Naive thymus-derived CD8-positive, alpha-beta T cell (primary cell): ENCODE data around the gene IL1A. TPM values are rescaled to one million over a fixed set of nuclear protein-coding genes. Genes with fewer than 3 reads are reported as not detected.

Experiments used
- ATAC-seq, 2 donors: fragments of 150-1000 bp; cut with Tn5 transposase in 1 of 2; sonication (Bioruptor Pico), chemical (Tn5 transposase) in 1 of 2; 1 replicate in 1 of 2; 2 replicates in 1 of 2; pipeline ENCODE4 v1.10.0; 2021; ENCODE audit warnings: mild to moderate bottlenecking in 2 of 2, moderate library complexity in 2 of 2
- POLR2A ChIA-PET: fragments of 350-600 bp; sonication (Branson Sonifier 250); formaldehyde crosslinking; loops from one replicate; lab custom pipeline; 2021; ENCODE audit warnings: antibody characterized with exemption; lab: Charles Lee
- DNase-seq, 10 donors: peaks; one replicate each; pipeline versions ENCODE4 v3.0.0 to v3.0.0-alpha.2; 2020 to 2022
- H3K27ac Mint-ChIP-seq, 10 donors: one replicate each; pipeline ENCODE4 v1.8.0; 2020 to 2022; ENCODE audit warnings: mild to moderate bottlenecking in 10 of 10, mixed read lengths in 10 of 10, moderate library complexity in 4 of 10, inconsistent platforms in 1 of 10
- H3K27me3 Mint-ChIP-seq, 5 donors: one replicate each; pipeline ENCODE4 v1.8.0; 2021 to 2022; ENCODE audit warnings: mixed read lengths in 5 of 5
- H3K36me3 Mint-ChIP-seq, 3 donors: one replicate each; pipeline ENCODE4 v1.8.0; 2020 to 2022; ENCODE audit warnings: mixed read lengths in 3 of 3, mild to moderate bottlenecking in 2 of 3, inconsistent platforms in 1 of 3
- H3K4me1 Mint-ChIP-seq, 4 donors: one replicate each; pipeline ENCODE4 v1.8.0; 2021 to 2022; ENCODE audit warnings: mixed read lengths in 4 of 4
- H3K4me3 Mint-ChIP-seq, 10 donors: one replicate each; pipeline ENCODE4 v1.8.0; 2020 to 2022; ENCODE audit warnings: mild to moderate bottlenecking in 10 of 10, mixed read lengths in 10 of 10, moderate library complexity in 6 of 10, inconsistent platforms in 1 of 10
- H3K9me3 Mint-ChIP-seq, 9 donors: one replicate each; pipeline ENCODE4 v1.8.0; 2020 to 2022; ENCODE audit warnings: mixed read lengths in 9 of 9, mild to moderate bottlenecking in 3 of 9, inconsistent platforms in 1 of 9, moderate library complexity in 1 of 9
- polyA plus RNA-seq, 3 donors: library from polyadenylated mRNA; unstranded; fragments of 300-500 nt; fragmentation: Illumina TruSeq; gene quantifications; one replicate each; pipeline ENCODE4 v1.2.3, GENCODE V29; 2021
- total RNA-seq, 8 experiments: library from RNA in 2 of 8; stranded (reverse) in 2 of 8; gene quantifications; one replicate each; pipeline ENCODE4 v1.2.3 and lab custom pipeline; 2021 to 2026

Gene IL1A
- total and polyA plus RNA-seq, 5 experiments from 2014 or later = not detected

DNA sequence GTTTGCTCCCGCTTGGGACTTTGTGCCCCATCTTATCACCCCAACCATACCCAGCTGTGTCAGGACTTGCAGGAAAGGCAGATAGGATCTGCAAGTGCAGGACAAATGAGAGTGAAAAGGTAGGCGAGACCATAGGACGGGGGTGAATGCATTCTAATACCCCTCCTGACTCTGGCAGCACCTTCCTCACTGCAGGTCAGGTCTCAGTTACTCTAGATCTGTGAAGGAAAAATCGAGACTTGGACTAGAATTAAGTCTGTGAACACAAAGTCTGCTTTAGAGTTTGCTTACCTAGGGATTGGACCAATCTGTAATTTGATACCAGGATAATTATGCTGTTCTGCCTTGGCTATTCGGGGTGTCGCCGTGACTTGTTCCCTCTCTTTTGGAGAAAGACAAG lies 43.8 kb downstream of the IL1A start:
- DNase-seq (no peak), ATAC-seq (no peak)
- Mint-ChIP-seq H3K4me3 (no peak overlapping the region), H3K9me3 (no peaks in the 10 kb centered on the region), H3K36me3 (no peaks in the 10 kb centered on the region), H3K4me1 (no peaks in the 10 kb centered on the region), H3K27ac (no peak overlapping the region), H3K27me3 (peaks cover 0 to 2% (median 0%) of the 10 kb centered on the region in 5 donors)
- POLR2A ChIA-PET = no interaction called here

DNA sequence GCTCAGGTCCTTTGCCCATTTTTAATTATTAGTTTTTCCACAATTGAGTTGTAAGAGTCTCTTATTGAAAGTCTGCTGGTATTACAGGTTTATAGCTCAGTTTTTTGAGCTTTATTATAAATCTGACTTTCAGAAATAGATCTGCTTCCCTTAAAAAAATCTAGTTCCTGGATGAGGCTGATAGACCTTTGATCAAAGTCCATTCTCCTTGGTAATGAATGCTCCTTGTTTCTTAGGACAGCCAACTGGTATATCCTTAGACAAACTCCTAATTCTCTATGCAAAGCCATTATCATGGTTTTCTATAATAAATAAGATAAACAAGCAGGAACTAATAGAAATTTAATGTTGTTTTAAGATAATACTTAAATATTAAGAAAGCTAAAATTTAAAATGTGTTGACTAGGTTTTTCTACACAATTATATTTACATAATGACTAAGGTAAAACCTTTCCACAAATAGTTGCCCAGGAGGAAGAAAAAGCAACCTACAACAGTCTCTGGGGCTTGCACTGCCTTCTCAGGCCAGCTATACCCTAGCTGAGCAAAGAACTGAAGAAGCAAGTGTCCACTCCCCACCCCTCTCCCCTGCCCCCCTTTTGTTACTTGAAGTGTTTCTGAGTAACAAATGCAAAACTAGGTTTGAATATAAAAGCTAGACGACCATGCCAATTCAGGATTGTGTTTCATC lies 46.6 kb downstream of the IL1A start:
- POLR2A ChIA-PET = interaction anchor here (0.7 kb wide), 1 partner anchor 195 kb away, joined by 4 read pairs; no protein-coding TSS in a partner anchor
- no peak overlapping the region for H3K27ac Mint-ChIP-seq
- DNase-seq (no peak), ATAC-seq (no peak)
- H3K4me1 Mint-ChIP-seq = no peaks in the 10 kb centered on the region
- H3K9me3 Mint-ChIP-seq = no peaks in the 10 kb centered on the region
- H3K4me3 Mint-ChIP-seq = no peak overlapping the region
- H3K27me3 Mint-ChIP-seq = peaks cover 0 to 3% (median 0%) of the 10 kb centered on the region in 5 donors
- no peaks in the 10 kb centered on the region for H3K36me3 Mint-ChIP-seq

- peaks cover 0 to 3% (median 0%) of the 10 kb centered on the region in 5 donors for H3K27me3 Mint-ChIP-seq
- POLR2A ChIA-PET = interaction anchor here (0.6 kb wide), 2 partner anchors 9 to 260 kb away, joined by 3 read pairs; no protein-coding TSS in a partner anchor
- DNase-seq = no peak
- H3K4me3 Mint-ChIP-seq = no peak overlapping the region
- no peak for ATAC-seq
- no peaks in the 10 kb centered on the region for H3K4me1 Mint-ChIP-seq
- H3K36me3 Mint-ChIP-seq = no peaks in the 10 kb centered on the region
- H3K9me3 Mint-ChIP-seq = no peaks in the 10 kb centered on the region
- no peak overlapping the region for H3K27ac Mint-ChIP-seq
Measured at GRCh38 chr2:112733871-112734270, 50.4 kb downstream of the IL1A start.

DNA sequence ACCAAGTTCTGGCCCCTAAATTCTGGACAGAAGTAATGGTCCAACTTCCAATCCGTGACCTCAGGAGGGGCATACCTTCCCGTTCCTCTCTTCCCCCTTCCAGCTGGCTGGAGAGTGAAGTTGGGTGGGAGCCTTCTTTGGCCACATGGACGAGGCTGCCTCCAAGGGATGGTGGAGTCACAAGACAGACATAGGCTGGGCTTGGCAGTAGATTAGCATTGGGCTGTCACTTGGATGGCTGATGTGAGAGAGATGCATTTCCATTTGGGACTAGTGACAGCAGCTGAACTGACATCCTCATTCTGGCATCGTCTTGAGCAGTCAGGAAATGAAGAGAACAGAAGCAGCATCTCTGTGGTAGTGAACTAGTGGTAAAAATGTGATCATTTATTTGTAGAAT lies 50.8 kb downstream of the IL1A start:
- H3K4me3 Mint-ChIP-seq = no peak overlapping the region
- no peaks in the 10 kb centered on the region for H3K9me3 Mint-ChIP-seq
- H3K36me3 Mint-ChIP-seq = no peaks in the 10 kb centered on the region
- H3K27me3 Mint-ChIP-seq = peaks cover 0 to 3% (median 0%) of the 10 kb centered on the region in 5 donors
- H3K4me1 Mint-ChIP-seq = no peaks in the 10 kb centered on the region
- peak overlapping the region in 1 of 10 donors; percentile 76 for H3K27ac Mint-ChIP-seq
- no peak for DNase-seq
- POLR2A ChIA-PET = no interaction called here
- ATAC-seq = no peak

DNA sequence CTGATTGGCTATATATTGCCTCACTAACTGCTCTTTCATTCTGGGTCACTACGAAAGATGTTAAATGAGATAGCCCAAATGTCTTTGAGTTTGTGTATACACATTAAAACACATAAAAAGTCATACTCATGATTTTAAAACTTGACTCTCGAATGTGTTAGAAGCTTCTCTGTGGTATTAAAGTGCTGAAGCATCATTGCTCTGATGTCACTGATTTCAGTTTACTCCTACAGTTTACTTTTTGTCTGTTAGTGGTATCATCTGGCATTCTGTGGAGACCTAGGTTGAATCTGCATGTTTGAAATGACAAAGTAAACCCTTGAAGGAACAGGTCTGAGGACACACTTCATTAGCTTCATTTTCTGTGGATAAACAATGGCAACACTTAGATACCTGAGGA lies 52.8 kb downstream of the IL1A start:
- H3K27me3 Mint-ChIP-seq = peaks cover 0 to 6% (median 2%) of the 10 kb centered on the region in 5 donors
- POLR2A ChIA-PET = interaction anchor here (0.7 kb wide), 1 partner anchor 417 kb away, joined by 6 read pairs; no protein-coding TSS in a partner anchor
- no peaks in the 10 kb centered on the region for H3K9me3 Mint-ChIP-seq
- no peaks in the 10 kb centered on the region for H3K36me3 Mint-ChIP-seq
- no peak for ATAC-seq
- no peak for DNase-seq
- H3K4me3 Mint-ChIP-seq = no peak overlapping the region
- H3K4me1 Mint-ChIP-seq = peaks cover 0 to 5% (median 3%) of the 10 kb centered on the region in 4 donors
- H3K27ac Mint-ChIP-seq = no peak overlapping the region

GRCh38 chr2:112730791-112731190 lies 53.5 kb downstream of the IL1A start:
- no peak overlapping the region for H3K27ac Mint-ChIP-seq

DNA sequence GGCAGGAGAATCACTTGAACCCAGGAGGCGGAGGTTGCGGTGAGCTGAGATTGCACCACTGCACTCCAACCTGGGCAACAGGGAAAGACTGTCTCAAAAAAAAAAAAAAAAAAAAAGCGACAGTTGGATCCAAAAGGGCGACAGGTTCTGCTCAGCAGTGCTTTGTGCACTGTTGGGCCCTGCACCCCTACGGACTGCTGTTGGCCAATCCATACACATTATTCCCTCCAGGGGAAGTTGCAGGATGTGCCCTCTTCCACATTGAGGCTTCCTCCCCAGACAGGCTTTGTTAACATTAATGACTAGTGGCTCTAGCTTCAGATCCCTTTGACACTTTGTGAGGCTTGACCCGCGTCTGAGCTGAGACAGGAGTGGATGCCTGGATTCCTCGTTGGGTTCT lies 54.1 kb downstream of the IL1A start:
- H3K36me3 Mint-ChIP-seq = no peaks in the 10 kb centered on the region
- DNase-seq (no peak), ATAC-seq (no peak)
- POLR2A ChIA-PET = no interaction called here
- no peak overlapping the region for H3K4me3 Mint-ChIP-seq
- no peak overlapping the region for H3K27ac Mint-ChIP-seq
- no peaks in the 10 kb centered on the region for H3K9me3 Mint-ChIP-seq
- peaks cover 0 to 6% (median 4%) of the 10 kb centered on the region in 4 donors for H3K4me1 Mint-ChIP-seq
- peaks cover 0 to 6% (median 2%) of the 10 kb centered on the region in 5 donors for H3K27me3 Mint-ChIP-seq

More at GRCh38 chr2:112730791-112731190, 53.5 kb downstream of the IL1A start:
- Mint-ChIP-seq H3K9me3 (no peaks in the 10 kb centered on the region), H3K4me1 (peaks cover 0 to 6% (median 4%) of the 10 kb centered on the region in 4 donors), H3K27me3 (peaks cover 0 to 6% (median 2%) of the 10 kb centered on the region in 5 donors), H3K4me3 (no peak overlapping the region), H3K36me3 (no peaks in the 10 kb centered on the region)
- ATAC-seq = no peak
- DNase-seq = no peak
- POLR2A ChIA-PET = no interaction called here

DNA sequence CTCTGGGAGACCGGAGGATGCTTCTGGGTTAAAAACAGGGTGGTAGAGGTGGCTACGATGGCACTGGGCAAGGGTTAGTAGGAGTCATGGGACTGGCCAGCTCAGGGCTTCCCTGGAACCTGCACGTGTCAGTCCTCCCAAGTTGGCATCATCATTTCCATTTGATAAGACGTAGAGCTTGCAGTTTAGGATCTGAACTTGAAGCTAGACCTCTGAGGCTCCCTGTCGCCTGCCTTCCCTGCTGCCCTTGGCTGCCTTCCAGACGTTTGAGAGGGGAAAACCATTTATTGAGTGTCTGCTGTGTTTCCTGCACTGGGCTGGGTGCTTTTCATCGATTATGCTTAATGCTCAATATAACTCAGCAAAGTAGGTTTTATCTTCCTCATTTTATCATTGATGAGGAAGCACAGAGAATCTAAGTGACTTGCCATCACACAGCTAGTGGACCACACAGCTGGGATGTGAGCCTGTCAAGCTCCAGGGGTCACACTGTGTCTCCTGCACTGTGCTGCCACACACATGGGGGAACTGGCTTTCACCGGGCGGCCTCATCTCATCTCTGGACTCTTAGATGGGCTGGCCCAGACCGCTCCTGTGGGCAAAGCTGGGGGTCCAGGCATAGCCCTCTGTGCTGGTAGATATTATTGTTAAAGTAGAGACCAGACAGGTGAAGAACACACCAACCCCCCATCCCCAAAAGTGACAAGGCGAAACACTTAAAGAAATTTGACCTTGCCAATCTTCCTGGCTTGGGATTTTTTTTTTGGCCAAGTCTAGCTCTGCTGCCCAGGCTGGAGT lies 55.7 kb downstream of the IL1A start:
- H3K27me3 Mint-ChIP-seq = peaks cover 0 to 6% (median 2%) of the 10 kb centered on the region in 5 donors
- H3K4me1 Mint-ChIP-seq = peaks cover 0 to 6% (median 4%) of the 10 kb centered on the region in 4 donors
- peak overlapping the region in 1 of 10 donors; percentile 52 for H3K27ac Mint-ChIP-seq
- H3K9me3 Mint-ChIP-seq = no peaks in the 10 kb centered on the region
- DNase-seq (no peak), ATAC-seq (no peak)
- no peak overlapping the region for H3K4me3 Mint-ChIP-seq
- H3K36me3 Mint-ChIP-seq = no peaks in the 10 kb centered on the region
- POLR2A ChIA-PET = no interaction called here

- Mint-ChIP-seq H3K36me3 (no peaks in the 10 kb centered on the region), H3K27ac (no peak overlapping the region), H3K27me3 (peaks cover 0 to 6% (median 3%) of the 10 kb centered on the region in 5 donors), H3K4me1 (peaks cover 0 to 6% (median 4%) of the 10 kb centered on the region in 4 donors), H3K4me3 (no peak overlapping the region), H3K9me3 (no peaks in the 10 kb centered on the region)
- POLR2A ChIA-PET = no interaction called here
- no peak for ATAC-seq
- no peak for DNase-seq
Measured at GRCh38 chr2:112728029-112728362, 56.3 kb downstream of the IL1A start.

- H3K36me3 Mint-ChIP-seq = no peaks in the 10 kb centered on the region
- ATAC-seq (no peak), DNase-seq (no peak)
- POLR2A ChIA-PET = no interaction called here
- H3K4me3 Mint-ChIP-seq = no peak overlapping the region
- H3K4me1 Mint-ChIP-seq = peaks cover 0 to 6% (median 4%) of the 10 kb centered on the region in 4 donors
- H3K27me3 Mint-ChIP-seq = peaks cover 0 to 6% (median 3%) of the 10 kb centered on the region in 5 donors
- H3K27ac Mint-ChIP-seq = no peak overlapping the region
- H3K9me3 Mint-ChIP-seq = no peaks in the 10 kb centered on the region
Measured at GRCh38 chr2:112727276-112728028, 56.8 kb downstream of the IL1A start.

DNA sequence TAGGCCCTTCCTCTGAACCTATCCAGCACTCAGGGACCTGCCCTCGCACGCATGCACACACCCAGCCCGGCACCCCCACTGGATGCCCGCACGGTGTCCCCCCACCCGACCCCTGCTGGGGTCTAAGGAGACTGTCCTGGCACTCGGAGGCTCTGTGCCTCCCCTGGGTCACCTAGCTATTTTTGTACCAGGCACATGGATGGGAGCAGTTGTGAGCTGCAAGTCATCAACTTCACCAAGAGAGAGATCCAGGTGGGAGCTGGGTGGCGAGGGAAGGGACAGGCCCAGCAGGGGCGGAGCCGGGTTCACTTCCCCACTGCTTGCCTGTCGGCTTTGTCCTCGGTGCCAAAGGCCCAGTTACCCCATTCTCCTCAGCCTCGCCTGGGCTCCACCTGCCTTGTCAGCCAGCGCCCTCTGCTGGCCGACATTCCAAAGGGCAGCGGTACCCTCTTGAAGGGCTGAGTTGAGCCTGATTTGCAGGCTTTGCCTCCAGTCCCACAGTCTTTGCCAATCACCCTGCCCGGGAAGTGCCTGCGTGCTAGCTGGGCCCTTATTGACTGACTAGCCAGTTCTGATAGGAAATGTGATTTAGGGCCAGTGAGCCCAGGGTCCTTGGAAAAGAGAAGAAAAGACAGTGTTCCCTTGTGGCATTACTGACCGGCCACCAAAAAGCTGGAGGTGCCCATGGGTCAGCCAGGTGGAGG lies 57.7 kb downstream of the IL1A start:
- Mint-ChIP-seq H3K36me3 (no peaks in the 10 kb centered on the region), H3K4me1 (peaks cover 0 to 6% (median 4%) of the 10 kb centered on the region in 4 donors), H3K4me3 (no peak overlapping the region), H3K27ac (peak overlapping the region in 1 of 10 donors; percentile 43), H3K9me3 (no peaks in the 10 kb centered on the region), H3K27me3 (peaks cover 0 to 6% (median 3%) of the 10 kb centered on the region in 5 donors)
- ATAC-seq (peak; percentile 99), DNase-seq (peak; percentile 73 to 91 (median 84))
- POLR2A ChIA-PET = interaction anchor here (1.0 kb wide), 1 partner anchor 100 kb away, joined by 4 read pairs; no protein-coding TSS in a partner anchor
